ENCODE data around the gene KRT71. TPM values are rescaled to one million over a fixed set of nuclear protein-coding genes. Genes with fewer than 3 reads are reported as not detected.

Gene KRT71
- total RNA-seq, 3 donors from 2014 or later = not detected

- intact Hi-C loops (cut with DNase I, micrococcal nuclease) = no loop called here
- no peaks in the 10 kb centered on the region for H3K36me3 ChIP-seq (ENCODE audit: low read depth)
- no peak for DNase-seq
- H3K9me3 ChIP-seq = no peaks in the 10 kb centered on the region
- no peak overlapping the region for H3K4me3 ChIP-seq
- no peaks in the 10 kb centered on the region for H3K4me1 ChIP-seq (ENCODE audit: low read depth)
- no peak for ATAC-seq
- TF ChIP-seq, protein P1, sequence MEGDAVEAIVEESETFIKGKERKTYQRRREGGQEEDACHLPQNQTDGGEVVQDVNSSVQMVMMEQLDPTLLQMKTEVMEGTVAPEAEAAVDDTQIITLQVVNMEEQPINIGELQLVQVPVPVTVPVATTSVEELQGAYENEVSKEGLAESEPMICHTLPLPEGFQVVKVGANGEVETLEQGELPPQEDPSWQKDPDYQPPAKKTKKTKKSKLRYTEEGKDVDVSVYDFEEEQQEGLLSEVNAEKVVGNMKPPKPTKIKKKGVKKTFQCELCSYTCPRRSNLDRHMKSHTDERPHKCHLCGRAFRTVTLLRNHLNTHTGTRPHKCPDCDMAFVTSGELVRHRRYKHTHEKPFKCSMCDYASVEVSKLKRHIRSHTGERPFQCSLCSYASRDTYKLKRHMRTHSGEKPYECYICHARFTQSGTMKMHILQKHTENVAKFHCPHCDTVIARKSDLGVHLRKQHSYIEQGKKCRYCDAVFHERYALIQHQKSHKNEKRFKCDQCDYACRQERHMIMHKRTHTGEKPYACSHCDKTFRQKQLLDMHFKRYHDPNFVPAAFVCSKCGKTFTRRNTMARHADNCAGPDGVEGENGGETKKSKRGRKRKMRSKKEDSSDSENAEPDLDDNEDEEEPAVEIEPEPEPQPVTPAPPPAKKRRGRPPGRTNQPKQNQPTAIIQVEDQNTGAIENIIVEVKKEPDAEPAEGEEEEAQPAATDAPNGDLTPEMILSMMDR (IDR thresholded peaks at IDR 0.05) = no peak
Observed at GRCh38 chr12:52546126-52546525, 6.8 kb downstream of the KRT71 start.

DNA sequence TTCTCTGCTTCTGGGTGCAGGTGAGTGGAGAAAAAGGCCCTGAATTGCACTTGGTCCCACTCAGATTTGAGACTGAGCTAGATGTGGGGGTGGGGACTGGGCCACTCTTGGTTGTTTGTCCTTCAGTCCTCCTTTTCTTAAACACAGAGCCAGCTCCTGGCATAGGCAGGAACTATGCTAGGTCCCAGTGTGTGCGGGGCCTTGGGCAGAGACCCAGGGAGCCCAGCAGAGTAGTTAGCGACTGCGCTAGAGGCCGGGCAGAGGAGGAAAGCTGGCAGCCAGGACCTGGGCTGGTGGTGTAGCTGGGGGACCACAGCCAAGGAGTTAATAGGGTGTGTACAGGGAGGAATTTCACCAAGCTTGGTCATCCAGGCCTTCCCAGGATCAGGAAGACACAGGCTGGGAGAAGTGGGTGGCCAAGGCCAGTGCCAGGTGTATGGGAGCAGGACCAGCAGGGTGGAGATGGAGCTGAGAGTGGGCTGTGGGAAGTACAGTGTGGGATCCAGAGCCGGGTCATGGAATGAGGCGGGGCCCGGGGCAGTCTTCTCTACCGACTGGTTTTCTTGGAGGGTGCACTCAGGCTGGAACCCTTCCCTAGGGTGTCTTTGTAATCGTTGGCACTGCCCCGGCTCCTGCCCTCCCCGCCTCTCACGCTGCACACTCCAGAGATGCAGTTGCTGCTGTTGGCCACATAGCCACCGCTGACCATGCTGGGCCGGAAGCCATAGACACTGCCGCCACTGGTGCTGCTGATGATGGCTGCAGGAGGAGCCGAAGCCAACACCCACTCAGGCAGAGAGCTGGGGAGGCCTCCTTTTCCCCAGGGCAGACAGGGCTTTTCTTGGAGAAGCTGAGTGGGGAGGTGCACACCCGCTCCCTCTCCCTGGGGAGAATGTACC lies 8.7 kb downstream of the KRT71 start:
- Histone ChIP-seq H3K36me3 (ENCODE audit: low read depth) (no peaks in the 10 kb centered on the region), H3K9me3 (no peaks in the 10 kb centered on the region), H3K4me1 (ENCODE audit: low read depth) (no peaks in the 10 kb centered on the region), H3K4me3 (no peak overlapping the region)
- TF ChIP-seq, protein P1 (IDR thresholded peaks at IDR 0.05) = no peak
- no peak for DNase-seq
- ATAC-seq = no peak
- intact Hi-C loops (cut with DNase I, micrococcal nuclease) = no loop called here

DNA sequence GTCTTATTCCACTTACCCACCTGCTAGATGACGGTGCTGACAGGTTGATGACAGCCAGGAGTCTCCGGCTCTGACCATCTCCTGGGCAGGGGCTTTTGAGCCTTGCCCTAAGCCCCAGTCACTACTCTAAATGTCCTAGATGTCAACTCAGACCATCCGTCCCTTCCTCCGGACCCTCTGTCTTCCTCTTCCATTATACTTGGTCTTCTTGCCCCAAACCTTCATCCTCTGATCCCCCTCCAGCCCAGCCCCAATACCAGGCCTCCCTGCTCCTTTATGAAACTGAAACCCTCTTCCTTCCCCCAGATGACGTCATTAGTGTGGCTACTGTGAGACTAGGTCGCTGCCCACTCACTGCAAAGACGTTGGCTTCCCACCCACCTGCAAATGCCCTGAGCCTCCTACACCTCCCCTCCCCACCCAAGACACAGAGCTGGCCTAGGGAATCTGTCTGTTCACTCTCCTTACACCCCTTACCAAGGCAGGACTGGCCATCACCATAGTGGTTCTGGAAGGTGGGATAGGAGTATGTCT lies 10.1 kb downstream of the KRT71 start:
- intact Hi-C loops (cut with DNase I, micrococcal nuclease) = no loop called here
- ATAC-seq = no peak
- DNase-seq = no peak
- no peak overlapping the region for H3K4me3 ChIP-seq
- TF ChIP-seq, protein P1 (IDR thresholded peaks at IDR 0.05) = no peak
- no peaks in the 10 kb centered on the region for H3K9me3 ChIP-seq
- H3K36me3 ChIP-seq (ENCODE audit: low read depth) = no peaks in the 10 kb centered on the region
- no peaks in the 10 kb centered on the region for H3K4me1 ChIP-seq (ENCODE audit: low read depth)

DNA sequence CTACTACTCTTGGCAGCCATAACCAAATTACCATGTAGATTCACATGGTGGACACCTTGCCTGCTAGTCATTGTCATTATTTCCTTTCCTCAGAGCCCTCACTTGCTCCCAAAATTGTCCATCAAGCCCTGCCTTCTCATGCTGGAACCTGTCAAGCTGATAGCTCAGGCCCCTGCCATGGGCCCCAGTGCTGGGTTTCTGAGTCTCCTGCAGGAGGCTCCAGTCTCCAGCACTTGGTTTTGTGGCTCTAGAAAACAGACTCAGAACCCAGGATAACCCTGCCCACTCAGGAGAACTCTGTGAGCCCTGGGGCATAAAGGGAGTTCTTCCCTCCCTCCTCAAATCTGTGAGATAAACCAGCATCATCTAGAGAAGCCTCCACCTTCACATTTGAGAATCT lies 10.8 kb downstream of the KRT71 start:
- Histone ChIP-seq H3K4me3 (no peak overlapping the region), H3K36me3 (ENCODE audit: low read depth) (no peaks in the 10 kb centered on the region), H3K9me3 (no peaks in the 10 kb centered on the region), H3K4me1 (ENCODE audit: low read depth) (no peaks in the 10 kb centered on the region)
- intact Hi-C loops (cut with DNase I, micrococcal nuclease) = no loop called here
- DNase-seq = no peak
- no peak for ATAC-seq
- TF ChIP-seq, protein P1 (IDR thresholded peaks at IDR 0.05) = no peak

- H3K4me1 ChIP-seq (ENCODE audit: low read depth) = no peaks in the 10 kb centered on the region
- intact Hi-C loops (cut with DNase I, micrococcal nuclease) = no loop called here
- no peak for ATAC-seq
- DNase-seq = no peak
- H3K4me3 ChIP-seq = no peak overlapping the region
- no peaks in the 10 kb centered on the region for H3K36me3 ChIP-seq (ENCODE audit: low read depth)
- H3K9me3 ChIP-seq = no peaks in the 10 kb centered on the region
- TF ChIP-seq, protein P1 (IDR thresholded peaks at IDR 0.05) = no peak
Observed at GRCh38 chr12:52541709-52542108, 11.2 kb downstream of the KRT71 start.
